ENCODE results near the gene USB1.

The USB1 gene

DNA sequence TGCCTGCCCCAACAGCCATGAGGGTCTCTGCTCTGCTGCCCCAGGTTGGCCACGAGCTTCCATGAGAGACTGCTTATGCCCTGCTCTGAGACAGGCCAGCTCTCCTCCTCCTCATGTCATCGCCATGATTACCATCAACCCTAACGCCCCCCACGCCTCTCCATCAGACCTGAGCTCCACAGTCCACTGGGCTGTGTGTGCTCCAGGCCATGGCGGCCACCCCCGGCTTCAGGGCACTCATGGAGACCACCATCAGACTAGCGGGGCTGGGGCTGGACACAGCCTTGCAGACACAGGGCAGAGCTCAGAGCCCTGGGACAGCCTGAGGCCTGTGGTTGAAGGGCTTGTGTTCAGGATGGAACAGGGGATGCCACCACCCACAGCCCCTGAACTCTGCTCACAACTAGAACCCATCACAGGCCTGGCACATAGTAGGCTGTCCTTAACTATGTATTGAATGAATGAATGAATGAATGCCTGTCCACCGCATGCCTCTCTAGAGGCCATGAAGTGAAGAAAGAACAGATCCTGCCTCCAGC lies 44.9 kb upstream of the USB1 start:
- Histone ChIP-seq H3K27me3 (ENCODE audit: insufficient read depth, low read depth) (no peaks in the 10 kb centered on the region), H3K27ac (no peak overlapping the region), H3K9ac (no peak overlapping the region), H3K4me1 (ENCODE audit: low read depth, poor library complexity, severe bottlenecking) (peaks cover 6% of the 10 kb centered on the region), H3K79me2 (ENCODE audit: insufficient read depth, low read depth) (no peaks in the 10 kb centered on the region), H4K20me1 (ENCODE audit: insufficient read depth) (no peaks in the 10 kb centered on the region), H3K36me3 (ENCODE audit: insufficient read depth) (no peaks in the 10 kb centered on the region), H3K4me2 (no peak overlapping the region), H3K4me3 (IDR thresholded peaks at IDR 0.05; ENCODE audit: insufficient read depth, low read depth, low read length) (no peak overlapping the region), H2AFZ (ENCODE audit: low read depth) (no peak overlapping the region)
- TF ChIP-seq, protein P1, sequence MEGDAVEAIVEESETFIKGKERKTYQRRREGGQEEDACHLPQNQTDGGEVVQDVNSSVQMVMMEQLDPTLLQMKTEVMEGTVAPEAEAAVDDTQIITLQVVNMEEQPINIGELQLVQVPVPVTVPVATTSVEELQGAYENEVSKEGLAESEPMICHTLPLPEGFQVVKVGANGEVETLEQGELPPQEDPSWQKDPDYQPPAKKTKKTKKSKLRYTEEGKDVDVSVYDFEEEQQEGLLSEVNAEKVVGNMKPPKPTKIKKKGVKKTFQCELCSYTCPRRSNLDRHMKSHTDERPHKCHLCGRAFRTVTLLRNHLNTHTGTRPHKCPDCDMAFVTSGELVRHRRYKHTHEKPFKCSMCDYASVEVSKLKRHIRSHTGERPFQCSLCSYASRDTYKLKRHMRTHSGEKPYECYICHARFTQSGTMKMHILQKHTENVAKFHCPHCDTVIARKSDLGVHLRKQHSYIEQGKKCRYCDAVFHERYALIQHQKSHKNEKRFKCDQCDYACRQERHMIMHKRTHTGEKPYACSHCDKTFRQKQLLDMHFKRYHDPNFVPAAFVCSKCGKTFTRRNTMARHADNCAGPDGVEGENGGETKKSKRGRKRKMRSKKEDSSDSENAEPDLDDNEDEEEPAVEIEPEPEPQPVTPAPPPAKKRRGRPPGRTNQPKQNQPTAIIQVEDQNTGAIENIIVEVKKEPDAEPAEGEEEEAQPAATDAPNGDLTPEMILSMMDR (conservative IDR thresholded peaks at IDR 0.05; ENCODE audit: low read depth, low read length): no peak

DNA sequence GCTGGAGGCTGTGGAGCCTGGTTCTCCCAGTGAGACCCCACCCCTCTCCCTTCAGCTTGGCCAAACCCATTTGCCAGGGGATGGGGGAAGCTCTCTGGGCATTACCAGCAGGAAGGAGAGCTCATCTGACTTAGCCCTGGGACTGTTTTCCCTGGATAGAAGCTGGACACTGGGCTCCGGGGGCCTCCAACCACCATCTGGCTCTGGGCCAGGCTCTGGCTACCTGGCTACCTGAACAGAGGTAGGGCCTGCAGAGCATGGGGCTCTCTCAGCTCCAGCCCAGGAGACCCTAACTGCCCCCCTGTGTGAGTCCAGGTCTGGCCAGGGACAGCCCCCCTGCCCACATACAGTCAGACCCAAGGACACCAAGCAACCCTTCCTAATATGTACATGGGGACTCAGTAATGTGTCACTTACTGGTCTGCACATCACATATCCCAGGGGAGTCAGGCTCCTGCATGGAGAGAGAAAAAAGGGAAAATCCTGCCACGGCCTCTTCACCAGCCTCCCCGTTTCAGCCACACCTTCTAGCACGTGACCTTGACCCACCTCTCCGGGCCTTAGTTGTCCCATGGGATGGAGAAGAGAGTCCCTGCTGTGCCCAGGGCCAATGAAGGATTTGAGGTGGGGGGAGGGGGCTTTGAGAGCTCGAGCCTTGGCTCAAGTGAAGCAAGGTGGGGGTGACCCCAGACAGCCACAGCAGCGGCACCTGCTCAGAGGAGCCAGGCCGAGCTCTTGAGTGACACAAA lies 44.1 kb upstream of the USB1 start:
- H3K4me3 ChIP-seq (IDR thresholded peaks at IDR 0.05; ENCODE audit: insufficient read depth, low read depth, low read length): no peak overlapping the region
- H3K9ac ChIP-seq: no peak overlapping the region
- no peaks in the 10 kb centered on the region for H3K79me2 ChIP-seq (ENCODE audit: insufficient read depth, low read depth)
- H3K36me3 ChIP-seq (ENCODE audit: insufficient read depth): no peaks in the 10 kb centered on the region
- no peak overlapping the region for H3K27ac ChIP-seq
- no peaks in the 10 kb centered on the region for H4K20me1 ChIP-seq (ENCODE audit: insufficient read depth)
- peaks cover 11% of the 10 kb centered on the region for H3K4me1 ChIP-seq (ENCODE audit: low read depth, poor library complexity, severe bottlenecking)
- H3K27me3 ChIP-seq (ENCODE audit: insufficient read depth, low read depth): no peaks in the 10 kb centered on the region
- TF ChIP-seq, protein P1 (conservative IDR thresholded peaks at IDR 0.05; ENCODE audit: low read depth, low read length): no peak
- H2AFZ ChIP-seq (ENCODE audit: low read depth): no peak overlapping the region
- H3K4me2 ChIP-seq: no peak overlapping the region

DNA sequence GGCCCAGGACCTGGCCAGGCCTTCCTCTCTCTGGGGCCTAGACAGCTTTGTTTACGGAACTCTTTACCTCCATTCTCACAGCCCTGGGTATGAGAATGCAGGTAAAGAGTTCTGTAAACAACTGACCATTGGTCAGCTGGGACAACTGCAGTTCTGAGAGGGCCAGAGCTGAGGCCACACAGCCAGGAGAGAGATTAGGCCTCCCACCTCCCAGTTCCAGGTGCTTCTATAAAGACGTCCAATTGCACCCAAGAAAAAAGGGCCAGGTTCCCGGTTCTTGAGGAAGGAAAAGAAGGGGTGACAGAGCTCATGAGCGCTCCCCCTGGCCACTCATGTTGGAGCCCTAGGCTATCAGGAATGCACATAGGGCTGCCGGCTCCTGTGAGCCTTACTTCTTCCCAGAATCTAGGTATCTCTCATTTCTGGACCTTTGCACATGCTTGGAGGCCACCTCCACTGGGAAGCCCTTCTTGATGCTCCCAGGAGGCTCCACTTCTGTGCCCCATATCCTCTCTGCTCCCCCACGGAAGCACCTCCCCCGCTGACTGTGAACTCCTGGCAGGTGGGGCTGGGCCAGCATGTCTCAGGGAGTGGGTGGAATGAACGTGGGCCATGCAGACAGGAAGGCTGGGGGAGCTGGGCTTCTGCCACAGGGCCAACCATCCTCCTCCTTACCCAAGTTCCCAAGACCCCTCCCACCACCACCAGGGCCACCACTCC lies 43.4 kb upstream of the USB1 start:
- no peak overlapping the region for H3K27ac ChIP-seq
- H3K4me1 ChIP-seq (ENCODE audit: low read depth, poor library complexity, severe bottlenecking): peaks cover 18% of the 10 kb centered on the region
- H3K4me3 ChIP-seq (IDR thresholded peaks at IDR 0.05; ENCODE audit: insufficient read depth, low read depth, low read length): no peak overlapping the region
- no peak overlapping the region for H2AFZ ChIP-seq (ENCODE audit: low read depth)
- H3K27me3 ChIP-seq (ENCODE audit: insufficient read depth, low read depth): no peaks in the 10 kb centered on the region
- no peak overlapping the region for H3K9ac ChIP-seq
- H3K36me3 ChIP-seq (ENCODE audit: insufficient read depth): no peaks in the 10 kb centered on the region
- TF ChIP-seq, protein P1 (conservative IDR thresholded peaks at IDR 0.05; ENCODE audit: low read depth, low read length): no peak
- H3K79me2 ChIP-seq (ENCODE audit: insufficient read depth, low read depth): no peaks in the 10 kb centered on the region
- no peaks in the 10 kb centered on the region for H4K20me1 ChIP-seq (ENCODE audit: insufficient read depth)
- no peak overlapping the region for H3K4me2 ChIP-seq

DNA sequence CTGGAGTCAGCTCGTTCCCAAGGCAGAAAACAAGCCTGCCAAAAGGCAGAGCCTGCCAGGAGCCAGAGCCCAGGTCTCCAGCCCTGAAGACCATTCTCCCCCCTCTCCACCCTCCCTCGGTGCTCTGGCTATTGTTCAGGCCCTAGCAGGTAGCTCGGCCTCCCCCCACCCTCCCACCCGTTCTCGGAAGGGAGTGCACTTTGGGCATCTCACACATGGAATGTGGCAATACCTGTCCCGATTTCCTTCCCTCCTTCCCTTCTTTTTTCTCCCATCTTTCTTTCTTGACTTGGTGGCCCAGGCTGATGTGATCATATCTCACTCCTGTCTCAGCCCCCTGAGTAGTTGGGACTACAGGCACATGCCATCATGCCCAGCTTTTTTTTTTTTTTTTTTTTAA lies 42.7 kb upstream of the USB1 start:
- no peaks in the 10 kb centered on the region for H3K36me3 ChIP-seq (ENCODE audit: insufficient read depth)
- no peaks in the 10 kb centered on the region for H4K20me1 ChIP-seq (ENCODE audit: insufficient read depth)
- H3K4me2 ChIP-seq: no peak overlapping the region
- H3K9ac ChIP-seq: no peak overlapping the region
- H3K4me1 ChIP-seq (ENCODE audit: low read depth, poor library complexity, severe bottlenecking): peaks cover 25% of the 10 kb centered on the region
- H3K27me3 ChIP-seq (ENCODE audit: insufficient read depth, low read depth): no peaks in the 10 kb centered on the region
- H3K4me3 ChIP-seq (IDR thresholded peaks at IDR 0.05; ENCODE audit: insufficient read depth, low read depth, low read length): no peak overlapping the region
- H2AFZ ChIP-seq (ENCODE audit: low read depth): no peak overlapping the region
- TF ChIP-seq, protein P1 (conservative IDR thresholded peaks at IDR 0.05; ENCODE audit: low read depth, low read length): no peak
- H3K27ac ChIP-seq: no peak overlapping the region
- H3K79me2 ChIP-seq (ENCODE audit: insufficient read depth, low read depth): no peaks in the 10 kb centered on the region

Data from KMS-11 (cell line).